ENCODE results near the gene MEGF11. TPM values are rescaled to one million over a fixed set of nuclear protein-coding genes. Genes with fewer than 3 reads are reported as not detected.

The MEGF11 gene
- total RNA-seq, 1 experiment from 2014 or later = 2.3 TPM

GRCh38 chr15:66219339-66219738 lies 34.2 kb downstream of the MEGF11 start:
- H3K4me2 ChIP-seq (ENCODE audit: low read length) = no peak overlapping the region
- ChIA-PET RAD21 (ENCODE audit: low non-redundant PET in 1 of 2, low total read pairs in 2 of 2, uncharacterized antibody in 2 of 2, unreplicated experiment in 2 of 2) (no interaction called here), CTCF (no interaction called here), POLR2A (no interaction called here)
- no peak for ATAC-seq
- H3K79me2 ChIP-seq (ENCODE audit: insufficient read depth, low read length) = no peaks in the 10 kb centered on the region
- H3K9me2 ChIP-seq (ENCODE audit: insufficient read depth) = no peaks in the 10 kb centered on the region
- no peak overlapping the region for H3K27ac ChIP-seq (ENCODE audit: low read depth, low read length)
- H3K4me1 ChIP-seq (ENCODE audit: control insufficient read depth in 1 of 2, insufficient read depth in 2 of 2, low read length in 2 of 2) = no peaks in the 10 kb centered on the region
- H3K9me3 ChIP-seq (ENCODE audit: control insufficient read depth in 1 of 2, insufficient read depth in 1 of 2, low read depth in 1 of 2, low read length in 2 of 2) = no peaks in the 10 kb centered on the region
- H3K36me3 ChIP-seq (ENCODE audit: control insufficient read depth in 1 of 2, insufficient read depth in 2 of 2, low read length in 2 of 2) = no peaks in the 10 kb centered on the region
- intact Hi-C loops (cut with micrococcal nuclease) = no loop called here
- H3K9ac ChIP-seq (ENCODE audit: low read length) = no peak overlapping the region
- H2AFZ ChIP-seq (ENCODE audit: low read depth, low read length, poor library complexity, severe bottlenecking) = no peak overlapping the region
- no peak for DNase-seq (ENCODE audit: low read depth, low spot score)
- no TSS peak for BruUV-seq (replicated peaks)
- H3K4me3 ChIP-seq (replicated peaks in 1 of 2; ENCODE audit: low read depth in 1 of 2, low read length in 2 of 2) = no peak overlapping the region
- H4K20me1 ChIP-seq (ENCODE audit: insufficient read depth) = no peaks in the 10 kb centered on the region
- H3K27me3 ChIP-seq (ENCODE audit: insufficient read depth, low read length) = peaks cover 8% of the 10 kb centered on the region; the same call in 1 of the 2 replicates
- TF ChIP-seq EZH2 (IDR thresholded peaks at IDR 0.05) (no peak), RAD21 (IDR thresholded peaks at IDR 0.05; ENCODE audit: low read depth) (no peak), EGR1 (IDR thresholded peaks at IDR 0.05; ENCODE audit: low read depth) (no peak), TCF7L2 (IDR thresholded peaks at IDR 0.05; ENCODE audit: borderline replicate concordance, extremely low read depth, insufficient read depth, insufficient read length) (no peak), ATF3 (IDR thresholded peaks at IDR 0.05) (no peak), ZBTB33 (IDR thresholded peaks at IDR 0.05; ENCODE audit: extremely low read depth, insufficient replicate concordance, low read length) (no peak), ZFX (IDR thresholded peaks at IDR 0.05) (no peak), SRF (IDR thresholded peaks at IDR 0.05; ENCODE audit: low read depth) (no peak), JUND (IDR thresholded peaks at IDR 0.05) (no peak), SP1 (IDR thresholded peaks at IDR 0.05; ENCODE audit: low read depth) (no peak), EZH2phosphoT487 (IDR thresholded peaks at IDR 0.05; ENCODE audit: borderline replicate concordance) (no peak), MAX (IDR thresholded peaks at IDR 0.05) (no peak), POLR2AphosphoS5 (IDR thresholded peaks at IDR 0.05; ENCODE audit: low read depth, low read length) (no peak), ELF1 (IDR thresholded peaks at IDR 0.05; ENCODE audit: borderline replicate concordance, low read depth) (no peak), FOSL1 (IDR thresholded peaks at IDR 0.05; ENCODE audit: low read depth) (no peak), SIN3A (IDR thresholded peaks at IDR 0.05; ENCODE audit: low read depth) (no peak), POLR2A (IDR thresholded peaks at IDR 0.05; ENCODE audit: borderline replicate concordance, extremely low read depth, insufficient read depth, insufficient read length) (no peak)
